Left renal cortex interstitium (tissue), 4 donors: ENCODE data around the gene SHTN1. TPM values are rescaled to one million over a fixed set of nuclear protein-coding genes. Genes with fewer than 3 reads are reported as not detected.
A peak's percentile ranks its signal among the peaks of the same experiment; 100 is the strongest.

Experiments used
- DNase-seq, 4 donors: peaks; one replicate each; pipeline ENCODE4 v3.0.0-alpha.2; 2013; ENCODE audit warnings: low read depth in 4 of 4, low spot score in 2 of 4, missing footprints in 1 of 4
- polyA plus RNA-seq, 4 donors: library from polyadenylated mRNA; unstranded; fragments of 120-200 nt; gene quantifications; one replicate each; pipeline ENCODE4 v1.2.1, GENCODE V29; 2013; ENCODE audit not compliant: insufficient read length in 4 of 4

The SHTN1 gene
- polyA plus RNA-seq, 4 donors = 18.2 to 24.3 (median 22.9) TPM

DNA sequence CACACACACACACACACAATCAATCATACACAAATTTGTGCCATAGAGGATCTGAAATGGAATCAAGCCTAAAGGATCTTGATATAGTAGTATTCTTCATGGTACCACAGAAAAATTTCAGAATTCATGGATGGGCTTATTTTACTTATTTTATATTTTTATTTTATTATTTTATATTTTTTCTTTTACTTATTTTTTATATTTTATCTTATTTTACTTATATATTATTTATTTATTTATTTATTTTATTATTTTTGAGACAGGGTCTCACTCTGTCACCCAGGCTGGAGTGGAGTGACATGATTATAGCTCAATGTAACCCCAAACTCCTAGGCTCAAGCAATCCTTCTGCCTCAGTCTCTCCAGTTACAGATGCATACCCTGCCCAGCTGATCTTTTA lies 16.7 kb downstream of the SHTN1 start:
- no peak for DNase-seq

- DNase-seq = no peak
Observed at GRCh38 chr10:116985611-116986010, 19.4 kb downstream of the SHTN1 start.

- no peak for DNase-seq
Observed at GRCh38 chr10:116984202-116984990, 20.6 kb downstream of the SHTN1 start.

GRCh38 chr10:116980041-116980440 lies 24.9 kb downstream of the SHTN1 start:
- DNase-seq = no peak

- no peak for DNase-seq
Observed at GRCh38 chr10:116978901-116979300, 26.1 kb downstream of the SHTN1 start.

DNA sequence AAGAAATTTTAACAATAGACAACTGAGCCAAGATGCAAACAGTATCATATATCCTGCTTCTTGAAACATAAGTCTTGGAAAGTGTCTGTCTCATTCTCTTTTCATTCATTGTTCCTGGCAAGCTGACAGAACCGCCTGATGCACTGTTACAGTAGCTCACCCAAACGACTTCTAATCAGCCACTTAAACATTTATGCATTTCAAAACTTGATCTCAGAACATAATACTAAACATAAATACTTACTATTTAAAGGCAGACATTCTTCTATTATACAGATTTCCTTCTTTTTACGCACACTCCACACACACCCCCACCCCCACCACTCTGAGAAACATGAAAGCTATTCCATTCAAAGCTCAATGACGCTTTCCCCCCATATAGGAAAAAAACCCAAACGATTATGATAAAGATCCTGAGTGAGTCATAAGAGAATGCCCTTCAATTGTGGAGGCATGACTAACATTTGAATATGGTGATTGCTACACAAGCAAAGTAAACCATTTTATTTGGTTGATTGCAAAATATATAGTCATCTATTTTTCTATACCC lies 30.5 kb downstream of the SHTN1 start:
- DNase-seq = no peak

GRCh38 chr10:116973946-116974455 lies 31.0 kb downstream of the SHTN1 start:
- no peak for DNase-seq

DNA sequence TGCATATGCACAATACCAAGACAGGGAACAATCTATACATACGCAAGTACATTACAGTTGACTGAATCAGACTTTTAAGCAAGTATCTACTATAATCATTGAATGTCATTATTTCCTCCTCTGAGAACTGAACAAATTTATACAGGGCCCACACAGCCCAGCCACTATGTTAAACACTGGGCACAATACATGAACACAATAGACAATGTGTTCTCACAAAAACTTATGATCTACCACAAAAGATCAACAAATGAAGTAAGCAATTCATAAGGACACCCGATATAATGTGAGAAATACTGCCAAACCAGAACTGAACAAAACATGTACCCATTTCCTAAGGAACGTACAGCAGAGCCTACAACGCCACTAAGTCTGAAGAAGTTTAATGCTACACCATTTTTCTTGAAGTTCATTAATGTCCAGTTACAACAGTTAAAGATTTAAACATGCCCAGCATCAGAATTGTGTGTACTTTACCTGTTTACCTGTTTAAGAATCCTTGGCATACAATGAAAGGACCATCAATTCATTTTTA lies 31.5 kb downstream of the SHTN1 start:
- no peak for DNase-seq

DNA sequence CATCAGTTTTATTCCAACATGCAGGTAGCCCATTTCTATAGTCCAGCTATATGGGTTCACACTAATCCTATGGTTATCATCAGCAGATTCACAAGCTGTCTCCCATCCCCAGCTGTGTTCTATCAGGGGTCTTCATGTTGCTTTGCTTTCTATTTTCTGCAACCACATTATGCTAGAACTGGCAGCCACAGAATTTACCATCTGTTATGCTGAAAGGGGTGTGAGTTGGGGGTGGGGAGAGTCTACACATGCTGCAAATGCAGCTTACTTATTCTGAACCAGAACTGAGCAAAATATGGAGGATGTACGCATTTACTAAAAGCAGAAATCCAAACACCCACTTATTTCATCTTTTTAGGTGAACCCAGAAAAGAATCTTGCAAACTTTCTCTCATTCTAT lies 32.9 kb downstream of the SHTN1 start:
- DNase-seq = peak in 1 of 4 donors; percentile 6

- DNase-seq = no peak
Observed at GRCh38 chr10:116970050-116970449, 34.9 kb downstream of the SHTN1 start.

- no peak for DNase-seq
Observed at GRCh38 chr10:116968331-116968730, 36.7 kb downstream of the SHTN1 start.

DNA sequence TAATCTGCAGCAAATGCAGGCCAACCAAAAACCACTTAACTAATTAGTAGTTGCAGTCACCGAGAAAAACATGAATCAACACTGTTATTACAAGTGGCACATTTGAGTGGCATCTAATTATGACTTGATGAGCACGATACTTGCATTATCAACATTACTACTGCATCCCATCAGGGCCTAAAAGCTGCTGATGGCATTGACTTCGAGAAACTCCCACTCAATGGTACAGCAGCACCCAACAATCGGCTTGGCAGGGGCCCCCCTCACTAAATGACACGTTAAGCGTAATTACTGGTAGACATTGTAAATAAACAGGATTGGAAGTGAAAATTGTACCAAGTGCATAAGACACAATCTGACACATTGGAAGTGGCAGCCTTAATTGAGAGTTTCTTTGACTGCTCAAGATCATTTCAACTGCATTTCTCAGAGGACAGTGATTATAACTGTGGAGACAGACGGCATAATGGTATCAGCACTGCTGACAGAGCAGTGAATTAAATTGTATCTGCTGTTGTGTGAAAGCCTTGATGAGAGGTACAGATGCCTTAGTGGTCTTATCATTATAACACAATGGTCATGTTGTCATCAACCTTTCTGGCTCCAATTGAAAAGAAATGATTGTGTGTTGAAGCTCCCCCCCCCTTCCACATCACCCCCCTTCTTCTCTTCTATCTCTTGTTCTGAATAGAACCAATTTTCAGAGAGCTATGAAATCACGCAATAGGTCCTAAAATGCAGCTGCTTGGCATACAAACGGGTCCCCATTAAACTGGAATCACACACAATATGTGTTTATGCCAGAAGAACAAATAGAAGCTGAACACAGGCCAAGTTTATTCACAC lies 43.4 kb downstream of the SHTN1 start:
- no peak for DNase-seq

DNA sequence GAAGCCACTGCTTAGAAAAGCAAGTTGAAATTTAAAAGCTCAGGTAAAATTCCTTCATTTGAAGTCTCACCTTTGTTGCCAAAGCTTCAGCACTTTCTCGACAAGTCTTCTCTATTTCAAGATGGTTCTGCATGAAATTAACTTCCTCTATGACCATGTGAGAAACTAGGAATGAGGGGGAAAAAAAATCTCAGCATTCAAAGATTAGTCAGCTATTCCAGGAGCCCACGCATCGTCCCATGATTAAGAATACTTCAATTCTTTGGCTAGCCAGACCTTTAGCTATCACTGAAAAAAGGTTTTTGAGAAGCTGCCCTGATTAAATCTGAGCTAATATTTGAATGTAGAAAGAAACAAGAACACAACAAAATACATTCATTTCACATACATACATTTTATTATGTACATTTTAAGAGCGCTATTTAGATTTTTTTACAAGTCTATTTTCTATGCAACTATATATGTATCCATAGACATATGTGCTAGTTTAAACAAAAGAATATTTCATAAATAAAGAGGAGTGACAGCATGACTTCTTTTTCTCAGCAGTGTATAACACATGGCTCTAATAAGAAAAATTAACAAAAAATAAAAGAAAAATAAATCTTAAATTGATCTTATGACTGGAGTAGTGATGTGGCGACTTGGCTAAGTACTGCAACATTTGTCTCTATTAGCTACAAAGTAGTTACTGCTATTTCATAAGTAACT lies 44.8 kb downstream of the SHTN1 start:
- DNase-seq = no peak

DNA sequence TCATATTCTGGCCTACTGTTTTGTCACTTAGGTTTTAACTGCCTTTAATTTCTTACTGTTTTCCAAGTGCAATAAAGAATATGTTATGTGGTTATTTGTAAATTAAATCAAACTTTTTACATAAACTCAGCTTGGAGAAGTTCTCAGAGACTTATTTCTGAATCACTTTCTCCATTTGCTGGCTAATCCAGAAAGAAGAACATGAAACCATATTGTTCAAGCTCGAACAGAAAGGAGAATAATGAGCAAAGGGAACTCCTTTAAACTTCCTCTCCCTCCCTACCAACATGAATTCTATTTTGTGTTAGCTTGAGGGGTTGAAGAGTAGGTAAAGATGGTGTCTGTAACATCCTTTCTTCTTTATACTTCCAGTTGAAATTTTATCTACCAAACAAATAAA lies 52.3 kb downstream of the SHTN1 start:
- DNase-seq = no peak

DNA sequence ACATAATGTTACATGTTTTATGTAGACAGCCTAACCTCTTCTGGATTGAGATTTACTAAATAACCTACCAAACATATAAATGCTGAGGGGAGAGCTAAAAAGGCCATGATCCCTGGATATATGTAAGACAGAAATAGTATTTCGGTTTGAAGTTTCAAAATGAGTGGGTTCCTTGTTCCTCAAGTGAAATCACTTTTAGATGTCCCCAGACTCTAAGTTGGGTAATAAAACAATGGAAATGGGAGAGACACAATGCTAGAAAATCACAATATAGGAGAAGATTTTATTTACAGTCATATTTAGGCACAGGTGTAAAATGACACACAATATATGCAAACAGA lies 56.5 kb downstream of the SHTN1 start:
- DNase-seq = no peak

GRCh38 chr10:116947841-116948529 lies 57.0 kb downstream of the SHTN1 start:
- DNase-seq = no peak

- no peak for DNase-seq
Observed at GRCh38 chr10:116944911-116945310, 60.1 kb downstream of the SHTN1 start.

DNA sequence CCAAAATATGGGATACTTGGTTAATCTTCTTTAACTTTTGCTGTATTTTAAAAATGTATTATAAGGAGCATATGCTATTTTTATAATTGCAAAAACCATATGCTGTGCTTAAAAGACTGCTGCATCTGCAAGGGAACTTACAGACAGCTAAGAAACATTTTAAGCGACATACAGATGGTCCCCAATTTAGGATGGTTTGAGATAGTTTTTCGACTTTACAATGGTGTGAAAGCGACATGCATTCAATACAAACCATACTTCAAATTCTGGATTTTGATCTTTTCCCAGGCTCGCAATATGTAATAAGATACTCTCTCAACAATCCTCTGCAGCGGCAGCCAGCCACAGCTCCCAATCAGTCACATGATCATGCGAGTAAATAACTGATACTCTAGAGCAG lies 73.2 kb downstream of the SHTN1 start:
- no peak for DNase-seq

DNA sequence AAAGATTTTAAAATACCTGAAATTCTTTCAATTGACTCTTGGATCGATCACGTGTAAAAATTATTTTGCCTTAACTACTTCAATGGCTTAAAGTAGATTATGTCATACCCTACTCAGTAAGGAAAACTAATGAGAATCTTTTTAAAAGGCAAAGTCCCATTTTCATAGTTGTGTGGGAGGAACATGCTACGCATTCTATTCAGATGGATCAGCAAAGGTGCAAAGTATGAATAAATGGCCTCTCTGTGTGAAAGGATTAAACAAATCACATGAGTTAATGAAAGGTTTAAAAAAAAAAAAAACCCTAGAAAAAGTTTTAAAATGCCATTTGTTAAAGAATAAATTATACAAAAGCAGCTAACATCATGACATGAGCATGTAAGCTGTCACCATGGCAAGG lies 78.6 kb downstream of the SHTN1 start:
- no peak for DNase-seq

DNA sequence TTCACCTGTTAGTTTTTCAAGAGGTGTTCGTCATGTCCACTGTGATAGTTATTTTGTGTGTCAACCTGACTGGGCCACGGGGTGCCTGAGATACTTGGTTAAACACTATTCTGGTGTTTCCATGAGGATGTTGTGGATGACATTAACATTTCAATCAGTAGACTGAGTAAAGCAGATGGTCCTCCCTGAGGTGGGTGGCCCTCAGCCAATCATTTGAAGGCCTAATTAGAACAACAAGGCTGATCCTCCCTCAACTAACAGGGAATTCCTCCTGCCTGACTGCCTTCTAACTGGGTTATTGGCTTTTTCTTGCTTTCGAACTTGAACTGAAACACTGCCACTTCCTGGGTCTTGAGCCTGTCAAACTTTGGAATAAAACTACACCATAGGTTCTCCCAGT lies 79.9 kb downstream of the SHTN1 start:
- no peak for DNase-seq
